Epithelial cell of proximal tubule (primary cell): ENCODE measurements around the gene LRBA. TPM values are rescaled to one million over a fixed set of nuclear protein-coding genes. Genes with fewer than 3 reads are reported as not detected.
"Not testable (repeated sequence)": the region's sequence is repeated elsewhere in the genome, so short reads cannot be mapped to it uniquely, and the experiment has no call there.

Experiments used
- DNase-seq: peaks from one replicate; pipeline ENCODE4 v3.0.0-alpha.2; 2011; ENCODE audit warnings: low read depth
- H3K4me3 ChIP-seq: 2 replicates; pipeline ENCODE4 v1.5.1; 2011; ENCODE audit warnings: low read depth, mild to moderate bottlenecking, low read length
- CTCF ChIP-seq: conservative IDR thresholded peaks from 2 replicates; pipeline ENCODE4 v1.5.1; 2012; ENCODE audit warnings: low read depth, mild to moderate bottlenecking, low read length
- total RNA-seq: library from RNA; depleted of rRNA; stranded (reverse); fragments of >200 nt; gene quantifications from 2 replicates; pipeline ENCODE4 v1.2.3, GENCODE V29; 2015

Gene LRBA
- total RNA-seq, result 34.7 and 58.9 TPM in 2 replicates

- DNase-seq, result no peak
- no peak for TF ChIP-seq CTCF
- peak within 1 kb of the TSS; percentile 97 for H3K4me3 ChIP-seq
Measured at GRCh38 chr4:151014521-151015458, at the start of gene LRBA. Gene LRBA (minus strand): TSS chr4:151015284. CDS start chr4:151014642, 642 bp downstream.

- H3K4me3 ChIP-seq, DNase-seq: not testable (repeated sequence)
Measured at GRCh38 chr4:151063143-151063542, 48.1 kb upstream of the LRBA start.

GRCh38 chr4:151055539-151055938, 40.5 kb upstream of the LRBA start:
- H3K4me3 ChIP-seq, result no peak overlapping the region
- no peak for DNase-seq
- no peak for TF ChIP-seq CTCF

DNA sequence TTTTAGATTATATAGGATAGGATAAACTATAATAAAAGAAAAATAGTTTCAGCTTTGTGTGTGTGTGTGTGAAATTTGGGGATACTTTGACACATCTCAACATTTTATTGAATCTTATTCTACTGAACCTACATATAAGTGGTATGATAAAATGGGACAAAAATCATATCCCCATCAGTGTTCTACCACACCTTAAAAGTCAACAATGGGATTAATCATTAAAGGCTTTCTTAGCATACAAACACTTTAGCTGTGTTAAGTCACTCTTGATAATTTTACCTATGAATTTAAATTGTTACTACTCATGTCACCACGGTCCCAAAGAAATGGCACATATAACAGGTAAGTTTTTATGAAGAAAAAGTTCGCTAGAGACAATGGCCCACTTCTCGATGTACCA, 37.7 kb upstream of the LRBA start:
- no peak for DNase-seq
- TF ChIP-seq CTCF, result no peak
- no peak overlapping the region for H3K4me3 ChIP-seq

- no peak for TF ChIP-seq CTCF
- DNase-seq, result no peak
- no peak overlapping the region for H3K4me3 ChIP-seq
Measured at GRCh38 chr4:151049430-151049884, 34.4 kb upstream of the LRBA start.

- no peak for TF ChIP-seq CTCF
- H3K4me3 ChIP-seq, result no peak overlapping the region
- no peak for DNase-seq
Measured at GRCh38 chr4:151048913-151049312, 33.8 kb upstream of the LRBA start.

GRCh38 chr4:151046609-151047008, 31.5 kb upstream of the LRBA start:
- DNase-seq, result no peak
- no peak for TF ChIP-seq CTCF
- no peak overlapping the region for H3K4me3 ChIP-seq
